Measurements from ENCODE around the gene DNASE2B.

DNASE2B gene

DNA sequence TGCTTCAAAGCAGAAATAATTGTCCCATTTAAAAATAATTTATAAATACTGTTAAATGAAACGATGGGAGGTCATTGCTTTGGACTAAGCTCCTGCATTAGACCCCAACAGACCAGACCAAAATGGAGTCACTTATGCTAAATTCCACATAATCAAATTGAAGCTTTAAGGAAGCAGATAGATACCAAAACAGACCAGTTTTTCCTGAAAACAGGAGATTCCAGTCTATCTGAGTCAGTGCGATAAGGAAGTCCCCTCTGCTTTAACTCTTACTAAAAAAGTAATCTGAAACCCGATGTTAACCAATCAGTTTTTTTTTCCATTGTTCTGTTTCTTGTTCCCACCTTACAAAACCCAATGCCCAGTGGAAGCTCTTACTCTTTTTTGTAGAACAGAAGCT is 16.2 kb upstream of the DNASE2B start:
- no peak overlapping the region for H3K4me3 ChIP-seq (ENCODE audit: low read depth, low read length)
- no peak for DNase-seq (ENCODE audit: low read depth)
- TF ChIP-seq, protein P1, sequence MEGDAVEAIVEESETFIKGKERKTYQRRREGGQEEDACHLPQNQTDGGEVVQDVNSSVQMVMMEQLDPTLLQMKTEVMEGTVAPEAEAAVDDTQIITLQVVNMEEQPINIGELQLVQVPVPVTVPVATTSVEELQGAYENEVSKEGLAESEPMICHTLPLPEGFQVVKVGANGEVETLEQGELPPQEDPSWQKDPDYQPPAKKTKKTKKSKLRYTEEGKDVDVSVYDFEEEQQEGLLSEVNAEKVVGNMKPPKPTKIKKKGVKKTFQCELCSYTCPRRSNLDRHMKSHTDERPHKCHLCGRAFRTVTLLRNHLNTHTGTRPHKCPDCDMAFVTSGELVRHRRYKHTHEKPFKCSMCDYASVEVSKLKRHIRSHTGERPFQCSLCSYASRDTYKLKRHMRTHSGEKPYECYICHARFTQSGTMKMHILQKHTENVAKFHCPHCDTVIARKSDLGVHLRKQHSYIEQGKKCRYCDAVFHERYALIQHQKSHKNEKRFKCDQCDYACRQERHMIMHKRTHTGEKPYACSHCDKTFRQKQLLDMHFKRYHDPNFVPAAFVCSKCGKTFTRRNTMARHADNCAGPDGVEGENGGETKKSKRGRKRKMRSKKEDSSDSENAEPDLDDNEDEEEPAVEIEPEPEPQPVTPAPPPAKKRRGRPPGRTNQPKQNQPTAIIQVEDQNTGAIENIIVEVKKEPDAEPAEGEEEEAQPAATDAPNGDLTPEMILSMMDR (IDR thresholded peaks at IDR 0.05; ENCODE audit: insufficient read depth, low read depth, low read length, missing control alignments): no peak

DNA sequence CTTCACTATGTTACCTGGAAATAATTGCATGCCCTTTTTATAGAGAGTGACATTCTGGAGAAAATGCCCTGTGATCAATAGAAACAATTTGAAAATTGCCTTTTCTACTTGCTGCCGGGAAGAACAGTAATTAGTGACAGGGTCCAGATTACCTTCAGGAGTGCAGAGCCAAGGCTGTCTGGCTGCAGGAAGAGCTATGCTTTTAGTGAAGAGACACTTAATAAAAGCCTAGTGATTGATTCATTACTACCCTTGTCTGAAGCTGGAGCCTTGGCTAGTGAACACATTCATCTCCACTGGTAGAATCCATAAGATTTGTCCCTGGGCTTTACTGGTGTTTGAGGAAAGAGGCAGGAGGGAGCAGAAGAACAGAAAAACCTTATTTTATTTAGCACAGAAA is 12.9 kb upstream of the DNASE2B start:
- no peak overlapping the region for H3K4me3 ChIP-seq (ENCODE audit: low read depth, low read length)
- TF ChIP-seq, protein P1 (IDR thresholded peaks at IDR 0.05; ENCODE audit: insufficient read depth, low read depth, low read length, missing control alignments): no peak
- no peak for DNase-seq (ENCODE audit: low read depth)

DNA sequence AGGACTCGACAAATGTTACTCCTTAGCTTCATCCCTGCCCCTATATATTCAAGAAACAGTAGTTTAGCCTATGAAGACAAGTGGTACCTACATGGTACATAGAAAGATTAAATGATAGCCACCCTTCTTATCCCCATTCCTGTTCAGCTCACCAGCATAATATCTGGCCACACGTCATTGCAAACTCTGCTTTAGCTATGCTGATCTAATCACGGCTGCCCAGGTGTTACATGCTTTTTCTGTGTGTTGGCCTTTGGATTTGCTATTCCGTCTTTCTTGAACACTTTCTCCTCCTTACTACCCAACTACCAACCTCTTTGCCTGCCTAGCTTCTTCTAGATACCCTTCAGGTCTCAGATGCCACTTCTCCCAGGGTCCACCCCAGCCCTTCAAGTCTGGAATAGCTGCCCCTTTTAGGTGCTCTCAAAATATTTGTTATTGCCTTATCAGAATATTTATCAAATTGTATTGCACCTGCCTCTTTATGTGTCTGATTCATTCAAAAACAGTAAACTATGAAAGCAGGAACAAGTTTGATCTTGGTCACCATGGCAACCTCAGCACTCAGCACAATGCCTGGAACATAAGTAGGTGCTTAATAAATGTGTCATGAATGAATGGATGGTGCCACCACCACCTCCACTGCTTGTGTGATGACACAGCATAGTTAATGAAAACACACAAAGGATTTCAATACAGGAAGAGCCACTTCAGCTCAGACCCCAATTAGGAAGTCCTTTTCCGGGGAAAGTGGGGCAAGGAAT is 11.4 kb upstream of the DNASE2B start:
- TF ChIP-seq, protein P1 (IDR thresholded peaks at IDR 0.05; ENCODE audit: insufficient read depth, low read depth, low read length, missing control alignments): no peak
- DNase-seq (ENCODE audit: low read depth): peak; percentile 17
- H3K4me3 ChIP-seq (ENCODE audit: low read depth, low read length): no peak overlapping the region

DNA sequence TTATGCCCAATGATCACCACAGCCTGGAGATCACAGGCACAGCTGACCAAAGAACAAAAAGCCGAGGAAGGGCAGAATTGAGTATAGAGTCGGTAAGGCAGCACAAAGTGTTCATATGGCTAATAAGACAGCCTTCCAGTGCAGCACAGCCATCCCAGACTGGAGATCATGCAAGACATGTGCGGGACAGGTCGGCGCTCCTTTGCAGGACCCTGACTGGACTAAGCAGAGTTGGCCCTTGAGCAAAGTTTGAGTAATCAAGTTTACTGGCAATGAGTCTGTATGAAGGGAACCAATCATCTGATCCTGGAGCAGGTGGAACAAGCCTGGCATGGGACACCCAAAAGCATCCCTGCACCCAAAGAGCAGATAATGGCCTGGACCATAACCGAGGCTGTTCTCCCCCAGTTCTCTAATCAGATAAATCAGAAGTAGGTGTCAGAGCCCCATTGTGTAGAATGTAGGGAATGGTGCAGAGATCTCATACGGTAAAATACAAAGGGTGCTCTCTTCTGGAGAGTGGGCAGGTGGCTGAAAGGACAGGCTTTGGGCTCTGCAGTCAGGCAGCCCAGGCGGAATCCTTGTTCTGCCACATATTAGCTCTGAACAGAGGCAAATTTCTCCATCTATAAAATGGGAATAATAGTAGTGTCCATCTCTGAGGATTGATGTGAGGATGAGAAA is 10.7 kb upstream of the DNASE2B start:
- peak; percentile 5 for DNase-seq (ENCODE audit: low read depth)
- TF ChIP-seq, protein P1 (IDR thresholded peaks at IDR 0.05; ENCODE audit: insufficient read depth, low read depth, low read length, missing control alignments): no peak
- H3K4me3 ChIP-seq (ENCODE audit: low read depth, low read length): no peak overlapping the region

DNA sequence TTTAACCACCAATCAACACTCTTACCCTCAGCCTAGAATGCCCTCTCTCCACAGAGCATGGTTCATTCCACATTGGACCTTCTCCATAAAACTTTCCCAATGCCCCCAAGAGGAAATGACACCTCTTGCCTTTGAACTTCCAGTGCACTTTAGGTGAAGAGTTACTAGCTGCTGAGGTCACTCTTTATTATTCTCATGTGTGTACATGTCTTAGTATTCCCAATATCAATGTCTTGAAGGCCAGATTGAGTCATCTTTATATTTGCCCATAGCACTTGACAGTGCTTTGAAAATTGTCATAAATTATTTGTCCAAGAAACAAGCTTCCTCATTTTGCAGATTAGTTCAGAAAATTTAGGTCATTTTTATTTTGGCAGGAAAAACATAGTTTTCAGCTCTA is 8.1 kb upstream of the DNASE2B start:
- DNase-seq (ENCODE audit: low read depth): no peak
- TF ChIP-seq, protein P1 (IDR thresholded peaks at IDR 0.05; ENCODE audit: insufficient read depth, low read depth, low read length, missing control alignments): no peak

DNA sequence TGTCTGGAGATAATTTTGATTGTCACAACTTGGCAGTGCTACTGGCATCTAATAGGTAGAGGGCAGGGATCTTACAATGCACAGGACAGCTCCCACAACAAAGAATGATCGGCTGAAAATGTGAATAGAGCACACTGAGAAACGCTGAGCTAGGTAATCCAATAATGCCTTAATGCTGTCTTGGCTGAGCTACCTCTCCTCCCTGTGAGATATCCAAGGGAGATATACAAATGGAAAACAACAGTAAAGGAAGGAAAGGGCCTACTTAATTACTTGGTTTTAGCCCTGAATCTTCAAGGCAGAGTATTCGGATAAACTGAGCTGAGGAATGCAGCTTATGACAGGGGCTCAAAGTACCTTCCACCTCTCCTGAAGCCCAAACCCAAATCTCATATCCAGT is 2.9 kb downstream of the DNASE2B start:
- no peak for DNase-seq (ENCODE audit: low read depth)
- H3K4me3 ChIP-seq (ENCODE audit: low read depth, low read length): no peak overlapping the region
- TF ChIP-seq, protein P1 (IDR thresholded peaks at IDR 0.05; ENCODE audit: insufficient read depth, low read depth, low read length, missing control alignments): no peak

More for the DNA sequence above, 8.1 kb upstream of the DNASE2B start:
- H3K4me3 ChIP-seq (ENCODE audit: low read depth, low read length): no peak overlapping the region
